Smooth muscle cell (in vitro differentiated cells): ENCODE results near the gene ERCC1. TPM values are rescaled to one million over a fixed set of nuclear protein-coding genes. Genes with fewer than 3 reads are reported as not detected.

Experiments
- DNase-seq: peaks from one replicate; lab custom pipeline; 2025; ENCODE audit not compliant: unreplicated experiment; lab: John Stamatoyannopoulos, UW
- H2AFZ ChIP-seq: fragments of 200-600 bp; sonication (generic); 2 replicates; pipeline ENCODE4 v1.6.0; 2016; ENCODE audit warnings: antibody characterized with exemption, low read depth, mild to moderate bottlenecking
- H3F3A ChIP-seq: fragments of 200-600 bp; sonication (generic); 2 replicates; pipeline ENCODE4 v1.6.0; 2017; ENCODE audit warnings: antibody characterized with exemption, low read depth
- H3K27ac ChIP-seq: fragments of 200-600 bp; sonication (generic); 2 replicates; pipeline ENCODE4 v1.5.1; 2016; ENCODE audit warnings: low read depth, mild to moderate bottlenecking
- H3K27me3 ChIP-seq: fragments of 200-600 bp; sonication (generic); 2 replicates; pipeline ENCODE4 v1.6.1; 2016; ENCODE audit warnings: low read depth, mild to moderate bottlenecking
- H3K36me3 ChIP-seq: fragments of 200-600 bp; sonication (generic); 2 replicates; pipeline ENCODE4 v1.5.1; 2016; ENCODE audit warnings: low read depth
- H3K4me1 ChIP-seq: fragments of 200-600 bp; sonication (generic); 2 replicates; pipeline ENCODE4 v1.5.1; 2016; ENCODE audit warnings: low read depth
- H3K4me2 ChIP-seq: fragments of 200-600 bp; sonication (generic); 2 replicates; pipeline ENCODE4 v1.6.0; 2016; ENCODE audit warnings: mild to moderate bottlenecking
- H3K4me3 ChIP-seq: fragments of 200-600 bp; sonication (generic); 2 replicates; pipeline ENCODE4 v1.5.1; 2016; ENCODE audit warnings: mild to moderate bottlenecking
- H3K79me2 ChIP-seq: fragments of 200-600 bp; sonication (generic); 2 replicates; pipeline ENCODE4 v1.6.0; 2016; ENCODE audit warnings: low read depth, mild to moderate bottlenecking
- H3K9ac ChIP-seq: fragments of 200-600 bp; sonication (generic); 2 replicates; pipeline ENCODE4 v1.6.0; 2016; ENCODE audit warnings: low read depth
- H3K9me3 ChIP-seq: fragments of 200-600 bp; sonication (generic); replicated peaks from 2 replicates; pipeline ENCODE4 v1.5.1; 2016; ENCODE audit warnings: low read depth
- H4K20me1 ChIP-seq: fragments of 200-600 bp; sonication (generic); 2 replicates; pipeline ENCODE4 v1.6.0; 2016; ENCODE audit warnings: low read depth
- CTCF ChIP-seq: fragments of 200-600 bp; sonication (generic); IDR thresholded peaks from 2 replicates; pipeline ENCODE4 v1.5.1; 2017; ENCODE audit warnings: borderline replicate concordance, mild to moderate bottlenecking, antibody characterized with exemption; ENCODE audit not compliant: insufficient read depth, poor library complexity, severe bottlenecking
- WGBS: methylation state at CpG from one replicate; pipeline ENCODE4 v1.1.7; 2016; ENCODE audit warnings: low lambda C conversion rate; 5-methylcytosine and 5-hydroxymethylcytosine counted together
- polyA plus RNA-seq: library from polyadenylated mRNA; unstranded; fragments of >200 nt; fragmentation: Nextera tagmentation; extraction: Ambion mirVana; gene quantifications from 2 replicates; pipeline ENCODE4 v1.2.1, GENCODE V29; 2016
- total RNA-seq: library from RNA; depleted of rRNA; stranded (reverse); fragments of >200 nt; gene quantifications from 2 replicates; pipeline ENCODE4 v1.2.3, GENCODE V29; 2014

Gene ERCC1
- total and polyA plus RNA-seq, 2 experiments from 2014 or later, result 72.6 to 90.4 TPM

- Histone ChIP-seq H3K79me2 (peaks cover 5% of the 10 kb centered on the region), H3K36me3 (peaks cover 8% of the 10 kb centered on the region), H3K4me2 (no peak overlapping the region), H3K27me3 (no peaks in the 10 kb centered on the region), H3K4me3 (no peak overlapping the region), H3F3A (peaks cover under 1% of the 10 kb centered on the region), H2AFZ (no peak overlapping the region), H3K27ac (no peak overlapping the region), H3K9me3 (no peaks in the 10 kb centered on the region), H3K9ac (no peak overlapping the region), H3K4me1 (peaks cover 2% of the 10 kb centered on the region), H4K20me1 (peaks cover 53% of the 10 kb centered on the region)
- DNase-seq, result no peak
- no peak for TF ChIP-seq CTCF
- WGBS, result 87% methylated on average over 7 of the region's 7 CpGs
Measured at GRCh38 chr19:45471931-45472562, 48.3 kb upstream of the ERCC1 start.

- Histone ChIP-seq H3K79me2 (peaks cover 5% of the 10 kb centered on the region), H3K27me3 (no peaks in the 10 kb centered on the region), H3F3A (no peaks in the 10 kb centered on the region), H3K27ac (no peak overlapping the region), H3K9me3 (no peaks in the 10 kb centered on the region), H3K4me3 (peak overlapping the region; percentile 97), H3K4me2 (peak overlapping the region; percentile 99), H2AFZ (no peak overlapping the region), H3K9ac (no peak overlapping the region), H4K20me1 (peaks cover 53% of the 10 kb centered on the region), H3K4me1 (peaks cover 6% of the 10 kb centered on the region), H3K36me3 (peaks cover 8% of the 10 kb centered on the region)
- 93% methylated on average over 16 of the region's 16 CpGs for WGBS
- TF ChIP-seq CTCF, result no peak
- DNase-seq, result no peak
Measured at GRCh38 chr19:45471111-45471930, 47.6 kb upstream of the ERCC1 start.

- H2AFZ ChIP-seq, result no peak overlapping the region
- no peaks in the 10 kb centered on the region for H3K9me3 ChIP-seq
- TF ChIP-seq CTCF, result no peak
- H3K27me3 ChIP-seq, result no peaks in the 10 kb centered on the region
- H3K79me2 ChIP-seq, result peaks cover 5% of the 10 kb centered on the region
- WGBS, result 97% methylated on average over 15 of the region's 15 CpGs
- peak overlapping the region; percentile 97 for H3K4me3 ChIP-seq
- peaks cover 6% of the 10 kb centered on the region for H3K4me1 ChIP-seq
- peak overlapping the region; percentile 100 for H3K9ac ChIP-seq
- H3F3A ChIP-seq, result no peaks in the 10 kb centered on the region
- H3K27ac ChIP-seq, result peak overlapping the region; percentile 99
- H3K4me2 ChIP-seq, result peak overlapping the region; percentile 99
- peaks cover 53% of the 10 kb centered on the region for H4K20me1 ChIP-seq
- peaks cover 8% of the 10 kb centered on the region for H3K36me3 ChIP-seq
- no peak for DNase-seq
Measured at GRCh38 chr19:45470762-45471081, 47.0 kb upstream of the ERCC1 start.
